Mammary epithelial cell (primary cell): ENCODE data around the gene DDX60.

ENCODE experiments used
- CTCF ChIP-seq, 2 donors: IDR thresholded peaks in 1 of 2; conservative IDR thresholded peaks in 1 of 2; 2 replicates each; pipeline ENCODE4 v1.5.1; 2011 to 2012; ENCODE audit warnings: inconsistent platforms in 2 of 2, low read length in 2 of 2, mild to moderate bottlenecking in 2 of 2, control low read depth in 1 of 2, low read depth in 1 of 2; ENCODE audit not compliant: insufficient read depth in 1 of 2; ENCODE audit errors: extremely low read depth in 1 of 2
- EZH2 ChIP-seq: IDR thresholded peaks from 2 replicates; pipeline ENCODE4 v1.6.1; 2012; ENCODE audit warnings: low read length, inconsistent platforms, borderline replicate concordance

DNA sequence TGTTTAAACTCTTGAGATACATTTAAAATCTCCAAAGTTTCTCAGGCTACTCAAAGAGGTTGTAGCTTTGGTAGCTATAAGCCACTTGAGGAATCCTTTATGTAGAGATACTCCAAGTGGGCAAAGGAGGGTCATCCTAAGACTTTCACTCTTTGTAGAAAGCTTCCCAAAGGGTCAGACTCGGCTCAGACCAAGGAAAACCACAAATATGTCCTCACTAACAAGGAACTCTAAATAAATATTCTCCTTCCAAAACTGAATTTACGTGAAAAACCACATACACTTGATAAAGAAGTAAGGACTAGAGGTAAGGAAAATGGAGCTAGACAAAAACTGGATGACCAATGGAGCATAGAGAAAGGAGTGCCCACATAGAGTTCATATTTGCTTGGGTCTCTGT is 41.7 kb upstream of the DDX60 start:
- no peak for TF ChIP-seq EZH2
- no peak for TF ChIP-seq CTCF (conservative IDR thresholded peaks at IDR 0.05 in 1 of 2, IDR thresholded peaks at IDR 0.05 in 1 of 2; ENCODE audit: extremely low read depth in 1 of 2, insufficient read depth in 1 of 2, low read depth in 1 of 2, low read length in 2 of 2)
